HG03103 (cell line): Measurements from ENCODE around the gene TTR.

Experiments
- ATAC-seq: cut with Tn5 transposase; IDR thresholded peaks from one replicate; pipeline ENCODE4 v1.9.1; 2021; ENCODE audit warnings: low read depth; ENCODE audit not compliant: unreplicated experiment

Gene TTR

GRCh38 chr18:31578126-31578525, 13.6 kb upstream of the TTR start:
- ATAC-seq: no peak

GRCh38 chr18:31579375-31579774, 12.3 kb upstream of the TTR start:
- ATAC-seq: no peak

GRCh38 chr18:31581498-31582197, 10.0 kb upstream of the TTR start:
- ATAC-seq: no peak

- ATAC-seq: no peak
Measured at GRCh38 chr18:31583185-31583854, 8.4 kb upstream of the TTR start.

- ATAC-seq: no peak
Measured at GRCh38 chr18:31585991-31586390, 5.7 kb upstream of the TTR start.

- ATAC-seq: no peak
Measured at GRCh38 chr18:31586616-31587015, 5.1 kb upstream of the TTR start.

- no peak for ATAC-seq
Measured at GRCh38 chr18:31587529-31587928, 4.1 kb upstream of the TTR start.

- no peak for ATAC-seq
Measured at GRCh38 chr18:31590570-31590969, 1.1 kb upstream of the TTR start.

GRCh38 chr18:31591113-31591512, 564 bp upstream of the TTR start:
- ATAC-seq: no peak

- ATAC-seq: no peak
Measured at GRCh38 chr18:31592506-31593157, 955 bp downstream of the TTR start.

- no peak for ATAC-seq
Measured at GRCh38 chr18:31595121-31595771, 3.6 kb downstream of the TTR start.

- no peak for ATAC-seq
Measured at GRCh38 chr18:31596081-31596872, 4.6 kb downstream of the TTR start.

GRCh38 chr18:31598021-31598805, 6.5 kb downstream of the TTR start:
- ATAC-seq: no peak

- no peak for ATAC-seq
Measured at GRCh38 chr18:31603315-31603714, 11.6 kb downstream of the TTR start.

- ATAC-seq: no peak
Measured at GRCh38 chr18:31606265-31606664, 14.6 kb downstream of the TTR start.

- ATAC-seq: no peak
Measured at GRCh38 chr18:31607384-31607783, 15.7 kb downstream of the TTR start.

GRCh38 chr18:31609886-31610285, 18.2 kb downstream of the TTR start:
- no peak for ATAC-seq

GRCh38 chr18:31610286-31611205, 18.9 kb downstream of the TTR start:
- ATAC-seq: no peak

GRCh38 chr18:31611511-31611910, 19.8 kb downstream of the TTR start:
- ATAC-seq: no peak
